HG02885 (cell line): Measurements from ENCODE around the gene RAPGEF4.

ENCODE experiments used
- ATAC-seq: cut with Tn5 transposase; IDR thresholded peaks from one replicate; pipeline ENCODE4 v1.9.1; 2021; ENCODE audit warnings: mild to moderate bottlenecking; ENCODE audit not compliant: unreplicated experiment, poor library complexity

RAPGEF4 gene

GRCh38 chr2:172821370-172822338 is 86.0 kb downstream of the RAPGEF4 start:
- ATAC-seq = no peak

GRCh38 chr2:172822585-172822984 is 86.9 kb downstream of the RAPGEF4 start:
- ATAC-seq = no peak

- ATAC-seq = no peak
Observed at GRCh38 chr2:172823261-172823850, 87.7 kb downstream of the RAPGEF4 start.

- no peak for ATAC-seq
Observed at GRCh38 chr2:172826522-172826921, 90.9 kb downstream of the RAPGEF4 start.

GRCh38 chr2:172829229-172829628 is 93.6 kb downstream of the RAPGEF4 start:
- no peak for ATAC-seq

DNA sequence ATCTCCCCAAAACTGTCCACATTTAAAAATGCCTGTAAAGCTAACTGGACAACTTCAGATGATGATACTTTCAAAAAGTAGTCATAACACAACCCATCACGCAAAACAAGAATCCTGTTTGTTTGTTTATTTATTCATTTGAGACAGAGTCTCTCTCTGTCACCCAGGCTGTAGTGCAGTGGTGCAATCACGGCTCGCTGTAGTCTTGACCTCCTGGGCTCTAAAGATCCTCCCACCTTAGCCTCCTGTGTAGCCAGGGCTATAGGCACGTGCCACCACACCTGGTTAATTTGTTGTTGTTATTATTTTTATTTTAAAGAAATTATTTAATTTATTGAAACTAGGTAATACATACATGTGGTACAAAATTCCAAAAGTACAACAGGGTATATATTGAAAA is 94.8 kb downstream of the RAPGEF4 start:
- ATAC-seq = no peak

DNA sequence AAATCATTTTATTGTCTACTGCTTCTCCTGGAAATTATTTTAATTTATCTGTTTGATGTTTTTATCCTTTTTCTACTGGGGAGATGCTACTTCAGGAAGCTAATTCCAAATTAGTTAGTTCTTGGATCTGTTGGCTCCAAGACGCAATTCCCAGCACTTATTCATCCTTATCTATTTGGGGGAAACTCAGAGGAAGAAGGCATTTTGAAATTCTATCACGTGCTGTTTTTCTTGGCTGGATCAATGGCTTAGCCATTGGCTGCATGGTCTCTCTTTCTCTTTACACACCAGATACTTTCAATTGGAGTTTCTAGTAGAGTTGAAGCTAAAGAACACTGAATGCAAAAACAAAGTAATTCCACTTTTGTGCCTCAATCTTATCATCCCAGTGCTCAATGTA is 98.3 kb downstream of the RAPGEF4 start:
- no peak for ATAC-seq

DNA sequence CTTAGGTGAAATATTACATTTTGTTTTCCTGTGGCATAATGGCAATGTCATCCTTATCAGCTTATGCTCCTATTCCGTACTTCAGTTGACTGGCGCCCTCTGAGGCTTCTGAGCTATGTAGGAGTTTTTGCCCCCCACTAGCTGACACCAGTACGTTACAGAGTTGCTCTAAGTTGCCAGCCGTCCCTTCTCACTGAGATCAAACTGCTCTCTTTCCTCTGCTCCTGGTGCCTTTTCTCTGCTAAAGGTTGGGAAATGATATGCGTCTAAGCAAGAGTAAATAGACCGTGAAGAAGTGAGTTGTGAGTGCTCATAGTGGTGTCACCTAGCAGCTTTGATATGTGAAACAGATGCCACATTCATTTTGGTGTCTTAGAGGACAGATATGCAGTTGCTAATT is 99.2 kb downstream of the RAPGEF4 start:
- ATAC-seq = no peak

DNA sequence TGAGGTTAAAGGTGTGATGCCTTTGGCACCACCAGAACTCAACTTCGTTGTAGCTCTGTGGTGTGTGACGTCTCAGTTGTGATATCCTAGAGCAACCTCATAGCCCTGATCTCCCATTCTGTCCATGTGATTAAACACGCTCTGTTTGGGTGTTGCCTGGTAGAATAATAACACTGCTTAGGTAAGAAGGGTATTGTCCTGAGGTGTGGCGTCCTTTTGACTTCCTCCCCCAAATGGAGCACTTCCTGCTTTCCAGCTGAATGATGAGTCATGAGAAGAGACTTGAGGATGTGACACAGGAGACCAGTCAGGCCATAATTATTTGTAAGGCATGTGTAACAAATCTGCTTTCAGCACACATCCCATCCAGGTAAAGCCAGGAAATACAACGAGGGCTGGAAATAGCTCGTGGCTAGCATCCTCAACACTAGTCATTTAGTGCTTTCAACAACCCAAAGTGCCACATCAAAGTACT is 100.7 kb downstream of the RAPGEF4 start:
- ATAC-seq = no peak

DNA sequence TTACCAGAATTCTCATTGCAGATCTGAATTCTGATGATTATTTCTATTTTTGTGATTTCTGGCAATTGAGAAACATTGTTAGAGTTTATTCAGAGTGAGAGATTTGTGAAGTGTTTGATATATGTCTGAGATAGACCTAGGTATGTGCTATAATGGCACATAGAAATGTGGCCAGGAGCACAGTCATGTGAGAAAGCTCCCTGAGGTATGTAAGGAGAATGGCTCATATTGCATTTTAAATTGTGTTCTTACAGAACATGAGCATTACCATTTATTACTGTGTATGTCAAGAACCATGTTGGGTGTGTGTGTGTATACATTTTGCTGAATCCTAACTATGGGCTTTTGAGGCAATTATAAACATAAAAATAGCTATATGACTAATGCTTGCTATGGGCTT is 101.2 kb downstream of the RAPGEF4 start:
- ATAC-seq = no peak

DNA sequence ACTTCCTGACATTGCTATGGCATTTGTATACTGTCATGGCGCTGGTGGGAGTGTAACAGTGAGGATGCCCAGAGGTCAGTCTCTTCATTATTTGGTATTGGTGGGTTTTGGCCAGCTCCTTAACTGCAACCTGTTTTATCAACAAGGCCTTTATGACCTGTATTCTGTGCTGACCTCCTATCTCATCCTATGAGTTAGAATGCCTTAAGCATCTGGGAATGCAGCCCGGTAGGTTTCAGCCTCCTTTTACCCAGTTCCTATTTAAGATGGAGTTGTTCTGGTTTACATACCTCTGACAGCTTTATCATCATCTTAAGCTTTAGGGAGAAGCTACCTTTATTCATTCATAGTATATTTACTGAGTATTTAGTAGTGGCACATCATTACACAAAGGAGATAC is 103.8 kb downstream of the RAPGEF4 start:
- no peak for ATAC-seq

- ATAC-seq = no peak
Observed at GRCh38 chr2:172842511-172843265, 107.0 kb downstream of the RAPGEF4 start.

- ATAC-seq = no peak
Observed at GRCh38 chr2:172843266-172843582, 107.6 kb downstream of the RAPGEF4 start.

DNA sequence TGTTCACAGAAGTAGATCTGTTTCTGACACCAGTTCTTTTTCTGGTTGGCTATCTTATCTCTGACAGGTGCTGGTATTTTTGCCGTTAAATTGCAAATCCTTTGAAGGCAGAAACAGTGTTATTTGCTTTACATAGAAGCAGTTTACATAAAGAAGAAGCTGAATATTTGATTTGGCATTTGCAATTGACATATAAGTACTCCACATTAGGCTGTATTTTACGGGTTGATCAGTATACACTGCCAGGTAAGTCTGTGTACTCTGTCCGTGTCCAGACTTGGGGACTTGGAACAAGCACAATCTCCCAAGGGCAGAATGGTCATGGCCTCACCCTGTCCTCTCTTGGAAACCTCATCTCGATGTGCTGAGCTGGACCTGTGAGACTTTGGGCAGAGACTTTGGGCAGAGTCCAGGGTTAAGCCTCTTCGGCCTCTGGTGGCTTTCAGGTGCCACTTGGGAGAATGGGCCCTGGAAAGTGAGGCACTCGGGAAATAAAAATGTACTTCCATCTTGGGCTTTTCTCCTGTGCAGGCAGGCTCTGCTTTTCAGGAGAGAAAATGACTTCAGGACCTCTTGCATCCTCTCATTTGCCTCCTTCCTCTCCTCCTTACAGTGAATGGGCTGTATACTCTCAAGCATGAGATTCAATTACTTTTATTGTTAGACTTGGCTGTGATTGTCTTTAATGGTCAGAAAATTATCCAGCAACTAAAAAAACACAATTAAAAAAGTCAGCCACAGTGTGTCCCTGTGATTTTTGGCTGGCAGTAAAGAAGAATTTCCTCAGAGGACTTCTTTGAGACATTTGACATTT is 108.5 kb downstream of the RAPGEF4 start:
- no peak for ATAC-seq

- no peak for ATAC-seq
Observed at GRCh38 chr2:172845028-172845630, 109.5 kb downstream of the RAPGEF4 start.

GRCh38 chr2:172846551-172846950 is 110.9 kb downstream of the RAPGEF4 start:
- no peak for ATAC-seq

DNA sequence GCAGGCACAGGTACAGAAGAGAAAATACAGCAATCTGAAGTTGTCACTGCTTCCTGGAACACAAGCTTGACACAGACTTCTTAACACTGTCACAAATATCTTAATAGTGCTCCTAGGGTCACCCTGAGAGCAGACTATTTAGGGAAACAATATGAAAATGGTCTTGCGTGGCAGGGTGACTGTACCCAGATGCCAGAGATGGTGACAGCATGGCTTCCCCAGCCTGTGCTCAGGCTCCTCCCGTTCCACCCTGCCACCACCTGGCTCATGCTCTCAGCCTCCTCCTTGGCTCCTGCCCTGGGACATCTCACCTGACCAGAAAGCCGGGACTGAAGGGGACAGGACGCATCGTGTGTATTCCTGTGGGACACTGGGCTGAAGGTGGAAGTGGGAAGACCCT is 111.5 kb downstream of the RAPGEF4 start:
- ATAC-seq = no peak

DNA sequence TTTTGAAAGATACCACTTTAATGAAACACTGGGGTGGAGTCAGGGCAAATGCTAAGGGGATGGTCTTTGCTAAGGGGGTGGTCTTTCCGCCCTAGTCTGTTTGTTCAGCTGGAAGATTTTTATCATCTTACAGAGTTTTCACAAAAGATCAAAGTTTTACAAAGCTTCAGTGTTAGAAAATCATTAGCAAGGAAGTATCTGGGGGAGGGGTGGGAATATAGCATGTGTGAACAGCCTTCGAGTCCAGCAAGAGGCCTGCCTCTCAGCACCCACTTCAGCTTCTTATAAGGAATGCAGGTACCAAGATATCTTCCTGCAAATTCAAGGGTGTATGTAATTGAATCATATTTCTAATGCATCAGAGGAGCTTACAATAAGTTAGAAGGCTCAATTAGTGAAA is 112.9 kb downstream of the RAPGEF4 start:
- ATAC-seq = no peak

- ATAC-seq = no peak
Observed at GRCh38 chr2:172849519-172850217, 114.0 kb downstream of the RAPGEF4 start.
